Retina (tissue), 1 donor: ENCODE results near the gene C1orf50.
"Not testable (repeated sequence)": the region's sequence is repeated elsewhere in the genome, so short reads cannot be mapped to it uniquely, and the experiment has no call there.

ENCODE experiments used
- DNase-seq: peaks from one replicate; pipeline ENCODE4 v3.0.0-alpha.2; 2016

The C1orf50 gene

GRCh38 chr1:42807056-42807668, 40.1 kb downstream of the C1orf50 start:
- DNase-seq: peak; percentile 21

DNA sequence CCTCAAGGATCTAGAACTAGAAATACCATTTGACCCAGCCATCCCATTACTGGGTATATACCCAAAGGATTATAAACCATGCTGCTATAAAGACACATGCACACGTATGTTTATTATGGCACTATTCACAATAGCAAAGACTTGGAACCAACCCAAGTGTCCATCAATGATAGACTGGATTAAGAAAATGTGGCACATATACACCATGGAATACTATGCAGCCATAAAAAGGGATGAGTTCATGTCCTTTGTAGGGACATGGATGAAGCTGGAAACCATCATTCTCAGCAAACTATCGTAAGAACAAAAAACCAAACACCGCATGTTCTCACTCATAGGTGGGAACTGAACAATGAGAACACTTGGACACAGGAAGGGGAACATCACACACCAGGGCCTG, 47.8 kb downstream of the C1orf50 start:
- not testable (repeated sequence) for DNase-seq

DNA sequence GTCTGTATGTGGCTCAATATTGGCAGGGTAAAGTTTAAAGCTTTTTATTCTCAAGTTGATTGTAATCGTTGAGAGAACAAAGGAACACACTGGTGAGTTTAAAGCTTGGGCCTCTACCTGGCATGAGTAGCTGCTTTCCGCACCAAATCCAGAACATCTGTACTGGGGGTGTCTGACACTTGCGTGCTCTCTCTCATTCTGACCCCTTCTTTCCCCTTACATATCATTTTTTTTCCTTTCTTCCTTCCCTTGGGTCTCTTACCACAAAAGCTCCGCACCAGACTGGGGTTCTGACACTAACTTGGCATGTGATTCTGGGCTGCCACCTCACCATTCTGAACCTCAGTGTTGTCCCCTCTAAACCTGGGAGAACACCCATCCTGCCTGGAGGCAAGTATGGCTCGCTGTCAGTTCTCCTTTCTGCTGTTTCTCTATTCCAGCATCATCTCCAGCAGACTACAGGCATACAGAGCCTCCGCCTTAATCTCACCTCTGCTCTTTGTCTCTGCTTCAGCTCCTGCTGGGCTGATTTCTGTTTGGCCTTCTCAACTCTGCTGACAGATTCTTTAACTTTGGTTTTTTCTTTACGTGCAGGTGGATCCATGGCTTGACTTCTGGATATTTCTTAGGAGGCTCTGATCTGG, 49.0 kb downstream of the C1orf50 start:
- no peak for DNase-seq

GRCh38 chr1:42816585-42817439, 49.8 kb downstream of the C1orf50 start, which contains the start of the genes ERMAP and SVBP:
Gene ERMAP, plus strand, starts transcription at chr1:42817122. Its CDS starts 13,327 bp downstream, at chr1:42830449.
Gene SVBP, minus strand, starts transcription at chr1:42817397. Its CDS starts 853 bp downstream, at chr1:42816544.
- DNase-seq: peak; percentile 97

- no peak for DNase-seq
Measured at GRCh38 chr1:42817440-42817767, 50.4 kb downstream of the C1orf50 start.

GRCh38 chr1:42817976-42818375, 50.9 kb downstream of the C1orf50 start:
- DNase-seq: no peak

DNA sequence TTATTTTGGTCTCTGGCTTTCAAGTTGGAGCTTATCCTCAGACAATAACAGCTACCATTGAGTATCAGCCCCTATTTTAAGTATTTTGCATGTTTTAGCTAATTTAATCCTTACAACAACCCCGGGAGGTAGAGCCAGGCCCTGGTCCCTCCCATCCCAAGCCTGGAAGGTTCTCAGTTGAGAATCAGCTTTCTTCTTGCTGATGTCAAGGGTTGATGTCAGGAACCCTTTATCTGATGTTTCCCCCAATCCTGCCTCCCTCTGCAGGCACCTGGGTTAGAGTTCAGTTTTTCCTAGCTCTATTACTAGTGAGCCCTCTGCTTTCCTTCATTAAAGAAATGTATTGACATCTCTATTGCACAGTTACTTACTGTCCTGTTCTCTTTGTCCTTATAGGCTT, 53.8 kb downstream of the C1orf50 start:
- DNase-seq: no peak

GRCh38 chr1:42821690-42822089, 54.6 kb downstream of the C1orf50 start:
- no peak for DNase-seq

GRCh38 chr1:42822800-42823392, 55.8 kb downstream of the C1orf50 start:
- DNase-seq: peak; percentile 24

DNA sequence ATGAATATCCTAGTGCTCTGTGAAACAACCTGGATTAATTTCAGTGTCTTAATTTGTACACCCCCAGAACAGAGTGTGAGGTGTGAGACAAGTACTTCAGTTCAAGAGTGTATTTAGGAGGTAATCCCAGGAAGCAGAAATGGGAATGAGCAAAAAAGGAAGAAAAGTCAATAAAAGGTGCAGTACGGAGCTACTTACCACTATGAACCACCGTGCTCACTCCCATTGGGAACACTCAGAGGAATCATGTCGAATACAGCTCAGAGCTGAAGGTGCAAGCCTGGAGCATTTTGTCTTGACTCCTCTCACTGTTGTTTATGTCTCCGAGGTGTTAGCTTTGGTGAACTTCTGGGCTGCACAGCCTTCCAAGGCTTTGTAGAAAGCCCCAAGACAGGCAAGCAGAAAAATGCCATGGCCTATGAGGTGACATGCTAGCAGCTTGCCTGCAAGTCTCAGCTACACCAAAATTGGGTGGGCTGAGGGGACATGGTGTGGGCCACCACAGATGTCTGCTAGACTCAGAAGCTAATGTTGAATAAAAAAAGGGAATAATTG, 57.5 kb downstream of the C1orf50 start:
- no peak for DNase-seq

GRCh38 chr1:42825036-42825851, 58.2 kb downstream of the C1orf50 start:
- no peak for DNase-seq
